ENCODE results near the gene GRAMD2B. TPM values are rescaled to one million over a fixed set of nuclear protein-coding genes. Genes with fewer than 3 reads are reported as not detected.

GRAMD2B gene
- total RNA-seq, 1 experiment from 2014 or later: 4.1 TPM

DNA sequence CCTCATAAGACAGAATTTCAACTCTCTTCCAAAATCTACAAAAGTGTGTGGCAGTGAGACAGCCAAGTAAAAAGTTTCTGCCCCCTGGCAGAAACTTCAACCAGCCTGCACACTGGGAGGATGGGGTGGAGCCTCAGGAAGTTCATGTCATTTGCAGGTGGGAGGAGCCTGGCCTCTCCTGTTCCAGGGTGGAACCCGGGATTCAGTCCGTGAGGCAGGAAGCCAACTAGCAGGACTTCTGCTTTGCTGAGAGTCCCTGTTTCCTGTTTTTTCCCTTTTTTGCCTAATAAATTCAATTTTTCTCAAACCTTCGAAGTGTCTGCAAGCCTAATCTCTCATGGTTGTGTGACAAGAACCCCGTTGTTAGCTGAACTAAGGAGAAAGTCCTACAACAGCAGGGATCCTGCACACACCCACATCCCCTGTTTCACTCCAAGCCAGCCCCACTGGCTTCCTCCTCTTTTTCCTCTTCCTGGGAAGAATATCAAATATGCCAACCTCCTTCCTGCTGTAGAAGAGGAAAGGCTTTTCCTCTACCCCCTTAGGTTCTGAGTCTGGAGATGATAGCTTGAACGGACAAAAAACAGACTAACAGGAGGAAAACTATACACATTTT, 102.5 kb downstream of the GRAMD2B start:
- TF ChIP-seq TCF7L2 (IDR thresholded peaks at IDR 0.05; ENCODE audit: low read depth, low read length): no peak
- TF ChIP-seq, protein P1, sequence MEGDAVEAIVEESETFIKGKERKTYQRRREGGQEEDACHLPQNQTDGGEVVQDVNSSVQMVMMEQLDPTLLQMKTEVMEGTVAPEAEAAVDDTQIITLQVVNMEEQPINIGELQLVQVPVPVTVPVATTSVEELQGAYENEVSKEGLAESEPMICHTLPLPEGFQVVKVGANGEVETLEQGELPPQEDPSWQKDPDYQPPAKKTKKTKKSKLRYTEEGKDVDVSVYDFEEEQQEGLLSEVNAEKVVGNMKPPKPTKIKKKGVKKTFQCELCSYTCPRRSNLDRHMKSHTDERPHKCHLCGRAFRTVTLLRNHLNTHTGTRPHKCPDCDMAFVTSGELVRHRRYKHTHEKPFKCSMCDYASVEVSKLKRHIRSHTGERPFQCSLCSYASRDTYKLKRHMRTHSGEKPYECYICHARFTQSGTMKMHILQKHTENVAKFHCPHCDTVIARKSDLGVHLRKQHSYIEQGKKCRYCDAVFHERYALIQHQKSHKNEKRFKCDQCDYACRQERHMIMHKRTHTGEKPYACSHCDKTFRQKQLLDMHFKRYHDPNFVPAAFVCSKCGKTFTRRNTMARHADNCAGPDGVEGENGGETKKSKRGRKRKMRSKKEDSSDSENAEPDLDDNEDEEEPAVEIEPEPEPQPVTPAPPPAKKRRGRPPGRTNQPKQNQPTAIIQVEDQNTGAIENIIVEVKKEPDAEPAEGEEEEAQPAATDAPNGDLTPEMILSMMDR (IDR thresholded peaks at IDR 0.05): no peak
- no peak for TF ChIP-seq POLR2AphosphoS5 (IDR thresholded peaks at IDR 0.05; ENCODE audit: low read depth, low read length)
- TF ChIP-seq, protein P2, sequence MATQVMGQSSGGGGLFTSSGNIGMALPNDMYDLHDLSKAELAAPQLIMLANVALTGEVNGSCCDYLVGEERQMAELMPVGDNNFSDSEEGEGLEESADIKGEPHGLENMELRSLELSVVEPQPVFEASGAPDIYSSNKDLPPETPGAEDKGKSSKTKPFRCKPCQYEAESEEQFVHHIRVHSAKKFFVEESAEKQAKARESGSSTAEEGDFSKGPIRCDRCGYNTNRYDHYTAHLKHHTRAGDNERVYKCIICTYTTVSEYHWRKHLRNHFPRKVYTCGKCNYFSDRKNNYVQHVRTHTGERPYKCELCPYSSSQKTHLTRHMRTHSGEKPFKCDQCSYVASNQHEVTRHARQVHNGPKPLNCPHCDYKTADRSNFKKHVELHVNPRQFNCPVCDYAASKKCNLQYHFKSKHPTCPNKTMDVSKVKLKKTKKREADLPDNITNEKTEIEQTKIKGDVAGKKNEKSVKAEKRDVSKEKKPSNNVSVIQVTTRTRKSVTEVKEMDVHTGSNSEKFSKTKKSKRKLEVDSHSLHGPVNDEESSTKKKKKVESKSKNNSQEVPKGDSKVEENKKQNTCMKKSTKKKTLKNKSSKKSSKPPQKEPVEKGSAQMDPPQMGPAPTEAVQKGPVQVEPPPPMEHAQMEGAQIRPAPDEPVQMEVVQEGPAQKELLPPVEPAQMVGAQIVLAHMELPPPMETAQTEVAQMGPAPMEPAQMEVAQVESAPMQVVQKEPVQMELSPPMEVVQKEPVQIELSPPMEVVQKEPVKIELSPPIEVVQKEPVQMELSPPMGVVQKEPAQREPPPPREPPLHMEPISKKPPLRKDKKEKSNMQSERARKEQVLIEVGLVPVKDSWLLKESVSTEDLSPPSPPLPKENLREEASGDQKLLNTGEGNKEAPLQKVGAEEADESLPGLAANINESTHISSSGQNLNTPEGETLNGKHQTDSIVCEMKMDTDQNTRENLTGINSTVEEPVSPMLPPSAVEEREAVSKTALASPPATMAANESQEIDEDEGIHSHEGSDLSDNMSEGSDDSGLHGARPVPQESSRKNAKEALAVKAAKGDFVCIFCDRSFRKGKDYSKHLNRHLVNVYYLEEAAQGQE (IDR thresholded peaks at IDR 0.05; ENCODE audit: insufficient read depth in 1 of 2, low read depth in 2 of 2, low read length in 1 of 2): no peak
- no peak for TF ChIP-seq SIN3A (IDR thresholded peaks at IDR 0.05; ENCODE audit: borderline replicate concordance, insufficient read depth, low read depth, low read length)
- Histone ChIP-seq H3K9me3 (ENCODE audit: control insufficient read depth, insufficient read depth, low read depth, low read length) (peaks cover 3% of the 10 kb centered on the region; the same call in 1 of the 2 replicates), H3K4me3 (ENCODE audit: low read depth in 2 of 2, low read length in 2 of 2) (no peak overlapping the region), H3K36me3 (ENCODE audit: control insufficient read depth, insufficient read depth, low read length) (no peaks in the 10 kb centered on the region), H3K27me3 (ENCODE audit: control insufficient read depth, insufficient read depth, low read length) (no peaks in the 10 kb centered on the region), H3K27ac (ENCODE audit: low read length) (no peak overlapping the region), H3K4me1 (ENCODE audit: control insufficient read depth, insufficient read depth, low read length) (no peaks in the 10 kb centered on the region)
- ChIA-PET POLR2A (no interaction called here), CTCF (no interaction called here)
- ATAC-seq (no peak), DNase-seq (ENCODE audit: low read depth, low spot score) (no peak)
- BruUV-seq (replicated peaks): no TSS peak
- in situ Hi-C loops (cut with HindIII; ENCODE audit: low pct_unique_long_range_greater_than_20kb, low sequenced_read_pairs) (loop anchor here (25.0 kb wide), 1 partner anchor 163 kb away; no protein-coding TSS in a partner anchor), intact Hi-C loops (cut with micrococcal nuclease; ENCODE audit: unreplicated experiment) (no loop called here)

DNA sequence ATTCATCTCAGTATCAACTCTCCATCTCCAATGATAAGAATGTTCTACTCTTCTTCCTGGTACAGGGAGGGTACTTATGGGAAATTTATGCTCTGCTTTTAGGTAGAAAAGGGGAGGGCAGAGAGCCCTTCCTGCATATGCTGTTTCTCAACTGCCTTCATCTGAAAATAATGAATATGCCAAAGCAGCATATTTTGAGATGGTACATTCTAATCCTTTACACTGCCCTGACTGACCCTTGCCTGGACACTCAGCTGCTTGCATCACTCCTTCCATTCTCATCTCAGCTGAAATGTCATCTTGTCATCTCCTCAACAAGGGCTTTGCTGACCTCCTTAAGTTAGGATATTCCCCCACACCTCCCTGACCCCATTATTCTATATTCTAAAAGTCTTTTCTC, 103.3 kb downstream of the GRAMD2B start:
- DNase-seq (ENCODE audit: low read depth, low spot score) (no peak), ATAC-seq (no peak)
- in situ Hi-C loops (cut with HindIII; ENCODE audit: low pct_unique_long_range_greater_than_20kb, low sequenced_read_pairs): loop anchor here (25.0 kb wide), 1 partner anchor 164 kb away; no protein-coding TSS in a partner anchor
- Histone ChIP-seq H3K27ac (ENCODE audit: low read length) (no peak overlapping the region), H3K27me3 (ENCODE audit: control insufficient read depth, insufficient read depth, low read length) (no peaks in the 10 kb centered on the region), H3K4me1 (ENCODE audit: control insufficient read depth, insufficient read depth, low read length) (no peaks in the 10 kb centered on the region), H3K9me3 (ENCODE audit: control insufficient read depth, insufficient read depth, low read depth, low read length) (peaks cover 3% of the 10 kb centered on the region; the same call in 1 of the 2 replicates), H3K4me3 (ENCODE audit: low read depth in 2 of 2, low read length in 2 of 2) (no peak overlapping the region), H3K36me3 (ENCODE audit: control insufficient read depth, insufficient read depth, low read length) (no peaks in the 10 kb centered on the region)
- ChIA-PET CTCF (no interaction called here), POLR2A (no interaction called here)
- TF ChIP-seq SIN3A (IDR thresholded peaks at IDR 0.05; ENCODE audit: borderline replicate concordance, insufficient read depth, low read depth, low read length): no peak
- intact Hi-C loops (cut with micrococcal nuclease; ENCODE audit: unreplicated experiment): no loop called here
- no TSS peak for BruUV-seq (replicated peaks)

DNA sequence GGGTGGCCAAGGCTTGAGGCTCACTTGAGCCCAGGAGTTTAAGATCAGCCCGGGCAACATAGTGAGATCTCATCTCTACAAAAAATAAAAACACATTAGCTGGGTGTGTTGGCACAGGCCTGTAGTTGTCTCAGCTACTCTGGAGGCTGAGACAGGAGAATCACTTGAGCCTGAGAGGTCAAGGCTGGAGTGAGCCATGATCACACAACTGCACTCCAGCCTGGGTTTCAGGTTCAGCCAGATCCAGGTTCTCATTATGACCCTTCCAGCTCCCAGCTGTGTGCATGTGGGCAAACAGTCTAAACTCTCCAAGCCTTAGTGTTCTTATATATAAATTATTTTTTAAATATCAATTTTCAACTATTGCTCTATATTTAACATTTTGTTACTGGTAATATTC, 103.9 kb downstream of the GRAMD2B start:
- TF ChIP-seq POLR2AphosphoS5 (IDR thresholded peaks at IDR 0.05; ENCODE audit: low read depth, low read length): no peak
- TF ChIP-seq, protein P1 (IDR thresholded peaks at IDR 0.05): no peak
- no peak for TF ChIP-seq SIN3A (IDR thresholded peaks at IDR 0.05; ENCODE audit: borderline replicate concordance, insufficient read depth, low read depth, low read length)
- TF ChIP-seq, protein P2 (IDR thresholded peaks at IDR 0.05; ENCODE audit: insufficient read depth in 1 of 2, low read depth in 2 of 2, low read length in 1 of 2): no peak
- TF ChIP-seq TCF7L2 (IDR thresholded peaks at IDR 0.05; ENCODE audit: low read depth, low read length): no peak
- ChIA-PET POLR2A (no interaction called here), CTCF (no interaction called here)
- H3K4me3 ChIP-seq (ENCODE audit: low read depth in 2 of 2, low read length in 2 of 2): no peak overlapping the region
- no peak for ATAC-seq
- no peaks in the 10 kb centered on the region for H3K36me3 ChIP-seq (ENCODE audit: control insufficient read depth, insufficient read depth, low read length)
- H3K4me1 ChIP-seq (ENCODE audit: control insufficient read depth, insufficient read depth, low read length): no peaks in the 10 kb centered on the region
- H3K9me3 ChIP-seq (ENCODE audit: control insufficient read depth, insufficient read depth, low read depth, low read length): peaks cover 3% of the 10 kb centered on the region; the same call in 1 of the 2 replicates
- DNase-seq (ENCODE audit: low read depth, low spot score): no peak
- H3K27ac ChIP-seq (ENCODE audit: low read length): no peak overlapping the region
- intact Hi-C loops (cut with micrococcal nuclease; ENCODE audit: unreplicated experiment) (no loop called here), in situ Hi-C loops (cut with HindIII; ENCODE audit: low pct_unique_long_range_greater_than_20kb, low sequenced_read_pairs) (loop anchor here (25.0 kb wide), 1 partner anchor 165 kb away; no protein-coding TSS in a partner anchor)
- BruUV-seq (replicated peaks): no TSS peak
- no peaks in the 10 kb centered on the region for H3K27me3 ChIP-seq (ENCODE audit: control insufficient read depth, insufficient read depth, low read length)
